OCI-LY3 (cell line): ENCODE measurements around the gene GPR3.

ENCODE experiments used
- CTCF ChIP-seq: fragments of 200-600, 300-600 bp; sonication (generic); IDR thresholded peaks from 2 replicates; pipeline ENCODE4 v1.5.1; 2014; ENCODE audit warnings: antibody characterized with exemption, low read length, low read depth
- EZH2phosphoT487 ChIP-seq: fragments of 200-600 bp; shearing (Covaris generic); IDR thresholded peaks from 2 replicates; pipeline ENCODE4 v1.6.1; 2018; ENCODE audit warnings: antibody characterized with exemption, mixed run types, low read depth

- TF ChIP-seq CTCF (no peak), EZH2phosphoT487 (no peak)
These were observed 5.3 kb downstream of the GPR3 start for GRCh38 chr1:27397749-27398148.
